ENCODE data around the gene PRKCE.

- TF ChIP-seq CTCF (IDR thresholded peaks at IDR 0.05): no peak
- no peak for TF ChIP-seq POLR2AphosphoS5 (IDR thresholded peaks at IDR 0.05; ENCODE audit: low read depth, low read length)
- TF ChIP-seq REST (IDR thresholded peaks at IDR 0.05; ENCODE audit: insufficient read depth in 1 of 2, low read depth in 2 of 2, low read length in 1 of 2): no peak
Observed at GRCh38 chr2:45754131-45755010, 102.9 kb downstream of the PRKCE start.
